GM18870 (cell line): ENCODE data around the gene GRIA1.

Experiments used
- ATAC-seq: cut with Tn5 transposase; IDR thresholded peaks from one replicate; pipeline ENCODE4 v1.9.1; 2021; ENCODE audit warnings: moderate library complexity; ENCODE audit not compliant: unreplicated experiment

The GRIA1 gene

DNA sequence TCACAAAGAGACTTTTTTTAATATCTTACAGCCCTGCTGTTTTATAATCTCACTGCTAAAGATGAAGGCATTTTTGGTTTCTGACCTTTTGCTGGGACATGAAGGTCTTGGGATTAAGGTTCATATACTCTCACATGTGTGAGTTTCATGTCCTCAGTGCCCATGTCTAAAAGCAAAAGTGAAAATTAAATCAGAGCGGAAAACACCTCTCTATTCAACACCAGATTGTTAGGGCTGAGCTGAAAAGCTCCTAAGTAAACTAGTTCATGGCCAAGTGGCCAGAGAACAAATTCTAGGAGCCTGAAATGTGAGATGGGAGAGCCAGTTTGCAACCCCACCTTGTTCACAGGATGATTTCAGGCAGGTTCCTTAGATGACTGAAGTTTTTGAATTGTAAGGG is 110.9 kb downstream of the GRIA1 start:
- peak; percentile 93 for ATAC-seq

DNA sequence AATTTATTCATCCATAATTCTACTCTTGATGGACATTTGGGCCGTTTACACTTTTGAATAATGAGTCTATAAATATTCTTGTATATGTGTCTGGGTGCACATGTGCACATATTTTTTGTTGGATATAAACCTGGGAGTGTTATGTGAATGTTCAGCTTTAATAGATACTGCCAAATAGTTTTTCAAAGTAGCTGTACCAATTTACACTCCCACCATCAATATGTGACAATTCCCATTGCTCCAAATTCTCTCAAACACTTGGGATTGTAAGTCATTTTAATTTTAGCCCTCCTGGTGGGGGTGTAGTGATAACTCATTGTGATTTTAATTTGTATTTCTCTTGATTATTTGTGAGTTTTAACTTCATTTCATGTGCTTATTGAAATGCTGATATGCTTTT is 114.9 kb downstream of the GRIA1 start:
- no peak for ATAC-seq

DNA sequence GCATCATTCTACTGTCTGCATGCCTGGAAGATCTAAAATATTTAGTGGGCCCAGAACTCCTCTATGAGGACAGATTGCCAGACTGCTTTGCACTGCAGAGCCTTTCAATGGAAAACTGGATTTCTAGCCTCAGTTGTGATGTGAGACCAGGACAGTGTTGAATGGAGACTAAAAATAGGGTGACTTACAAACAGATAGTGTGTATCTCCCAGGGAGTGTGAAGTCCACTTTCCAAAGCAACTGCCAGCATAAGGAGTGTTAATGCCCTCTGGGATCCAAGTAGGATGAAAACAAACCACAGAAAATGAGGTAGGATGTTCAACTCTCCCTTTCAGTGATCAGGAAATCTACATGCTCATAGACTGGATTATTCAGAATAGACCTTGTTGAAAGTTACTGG is 119.5 kb downstream of the GRIA1 start:
- ATAC-seq = no peak

DNA sequence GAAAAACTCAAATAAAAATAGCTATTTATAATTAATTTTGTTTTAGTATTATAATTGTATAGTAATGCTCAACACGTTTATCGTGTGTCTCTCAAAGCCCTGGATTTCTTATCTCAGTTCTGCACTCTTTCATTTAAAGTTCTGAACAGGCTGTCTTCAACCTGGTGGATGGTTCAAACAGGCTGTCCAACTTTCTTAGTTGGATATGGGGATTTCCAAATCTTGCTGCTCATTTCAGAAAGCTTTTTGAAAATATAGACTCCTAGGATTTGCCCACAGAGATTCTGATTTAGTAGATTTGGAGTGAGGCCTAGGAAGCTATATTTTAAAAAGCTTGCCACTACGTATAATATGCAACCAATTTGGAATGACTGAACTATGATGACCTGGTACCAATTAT is 120.3 kb downstream of the GRIA1 start:
- no peak for ATAC-seq

DNA sequence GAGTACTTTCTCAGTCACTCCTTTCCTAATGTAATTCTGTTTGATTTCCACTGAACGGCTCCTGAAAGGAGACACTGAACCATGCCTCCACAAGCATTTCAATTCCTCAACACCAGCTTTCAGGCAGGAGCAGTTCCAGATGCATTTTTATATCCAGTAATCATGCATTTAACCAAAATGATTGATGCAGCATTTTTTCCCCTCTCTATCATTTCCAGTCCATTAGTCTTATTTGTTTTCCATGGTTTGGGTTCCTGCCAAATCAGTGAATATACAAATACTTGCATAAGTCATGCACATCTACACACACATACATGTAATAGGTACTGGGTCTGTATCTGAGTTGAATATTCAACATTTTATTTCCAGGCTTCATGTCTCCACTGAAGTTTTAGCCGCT is 122.7 kb downstream of the GRIA1 start:
- ATAC-seq = no peak

DNA sequence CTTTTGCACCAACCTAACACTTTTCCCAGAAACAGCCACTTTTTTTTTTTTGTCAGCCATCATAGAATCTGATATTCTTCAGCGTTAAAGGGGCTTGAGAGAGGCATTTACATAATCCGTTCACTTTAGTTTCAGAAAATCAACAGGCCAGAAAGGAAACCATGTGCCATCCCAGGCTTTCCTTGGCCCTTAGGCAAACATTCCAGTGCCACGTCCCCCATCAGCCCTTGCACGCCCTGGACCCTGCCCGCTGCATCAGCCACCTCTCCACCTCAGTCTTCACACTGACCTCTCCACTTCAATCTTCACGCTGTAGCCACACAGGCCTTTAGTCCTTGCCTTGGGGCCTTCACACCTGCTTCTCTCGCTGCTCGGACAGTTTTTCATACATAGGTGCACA is 123.2 kb downstream of the GRIA1 start:
- no peak for ATAC-seq

DNA sequence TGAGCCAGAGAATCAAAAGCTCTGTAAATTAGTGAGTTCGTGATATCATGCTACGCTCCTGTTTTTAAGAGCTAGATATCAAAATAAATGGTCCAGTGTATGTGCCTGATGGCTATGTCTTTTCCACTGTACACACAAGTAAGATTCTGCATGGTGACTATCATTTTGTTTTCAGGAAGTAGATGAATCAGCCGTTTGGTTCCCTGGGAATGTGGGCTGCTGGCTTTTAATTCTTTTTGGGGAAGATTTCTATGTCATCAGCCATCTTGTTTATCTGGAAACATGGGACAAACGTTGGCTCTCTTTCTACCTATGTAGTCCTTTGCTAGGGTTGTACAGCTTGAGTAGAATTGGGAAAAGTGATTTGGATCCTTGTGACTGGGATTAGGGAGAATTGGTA is 126.7 kb downstream of the GRIA1 start:
- no peak for ATAC-seq

DNA sequence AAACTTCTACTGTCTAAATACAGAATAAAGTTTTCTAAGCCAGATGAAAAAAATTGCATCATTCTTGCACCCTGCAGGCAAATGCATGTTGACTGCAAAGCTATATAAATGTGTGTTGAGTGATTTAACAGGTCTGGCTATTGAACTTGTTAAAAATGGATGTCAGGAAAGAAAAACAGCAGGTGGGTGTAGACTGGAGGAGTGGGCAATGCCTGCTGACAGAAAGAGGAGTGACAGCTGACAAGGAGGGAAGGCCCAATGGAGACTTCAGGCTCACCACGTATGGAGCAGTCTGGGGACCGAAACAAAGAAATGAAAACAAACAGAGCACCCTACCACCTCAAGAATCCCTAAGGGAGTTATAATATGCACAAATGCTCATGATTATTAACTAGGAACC is 127.8 kb downstream of the GRIA1 start:
- ATAC-seq = no peak

DNA sequence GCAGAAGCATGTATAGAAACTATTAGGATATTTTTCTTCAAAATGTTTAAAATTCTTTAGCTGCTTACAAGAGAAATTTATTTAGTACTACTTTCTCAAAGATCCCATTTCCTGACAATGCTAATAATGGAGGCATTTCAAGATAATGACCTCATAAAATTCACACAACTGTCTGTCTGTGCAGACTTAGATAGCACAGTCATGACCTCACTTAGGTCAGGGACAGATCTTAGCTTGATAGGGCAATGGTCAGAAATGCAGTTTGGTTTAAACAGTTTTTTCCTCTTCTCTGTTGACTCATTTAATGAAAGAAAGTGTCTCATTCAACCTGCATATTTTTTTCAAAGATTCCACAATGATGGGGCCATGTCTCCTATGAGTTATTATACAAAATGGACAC is 128.4 kb downstream of the GRIA1 start:
- no peak for ATAC-seq

DNA sequence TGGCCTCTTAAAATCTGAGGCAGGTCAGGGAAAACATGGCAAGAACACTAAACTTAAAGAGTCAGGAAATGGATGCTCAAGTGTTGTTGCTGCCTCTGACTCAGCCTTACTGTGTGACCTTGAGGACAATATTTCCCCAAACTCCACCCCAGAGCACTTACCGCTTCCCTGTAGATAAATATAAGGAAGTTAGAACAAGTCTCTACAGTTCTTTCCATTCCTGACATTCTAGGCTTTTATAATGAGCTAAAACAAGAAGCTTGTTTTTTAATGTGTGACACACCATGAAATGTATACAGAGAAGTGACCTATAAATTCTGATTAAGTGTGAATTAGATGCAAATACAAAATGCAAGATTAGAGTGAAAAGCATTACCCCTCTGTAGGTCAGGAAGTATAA is 129.3 kb downstream of the GRIA1 start:
- no peak for ATAC-seq

DNA sequence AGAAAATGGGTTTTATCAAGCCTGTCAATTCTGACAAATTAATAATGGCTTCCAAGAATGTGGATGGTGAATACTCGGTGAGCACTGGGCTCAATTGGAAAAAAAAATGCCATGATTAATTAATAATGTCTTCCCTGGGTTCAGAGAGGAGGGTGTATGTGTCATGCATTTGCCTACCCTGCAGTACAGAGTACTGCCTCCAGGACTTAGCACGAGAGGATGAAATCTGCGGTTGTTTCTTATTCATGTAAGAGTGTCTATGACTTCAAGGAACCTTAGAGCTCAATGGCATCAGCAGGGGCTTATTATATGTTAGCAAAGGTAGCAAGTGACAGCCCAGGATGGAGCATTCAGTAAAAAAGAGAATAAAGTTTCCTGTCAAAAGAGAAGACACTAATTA is 132.7 kb downstream of the GRIA1 start:
- no peak for ATAC-seq

DNA sequence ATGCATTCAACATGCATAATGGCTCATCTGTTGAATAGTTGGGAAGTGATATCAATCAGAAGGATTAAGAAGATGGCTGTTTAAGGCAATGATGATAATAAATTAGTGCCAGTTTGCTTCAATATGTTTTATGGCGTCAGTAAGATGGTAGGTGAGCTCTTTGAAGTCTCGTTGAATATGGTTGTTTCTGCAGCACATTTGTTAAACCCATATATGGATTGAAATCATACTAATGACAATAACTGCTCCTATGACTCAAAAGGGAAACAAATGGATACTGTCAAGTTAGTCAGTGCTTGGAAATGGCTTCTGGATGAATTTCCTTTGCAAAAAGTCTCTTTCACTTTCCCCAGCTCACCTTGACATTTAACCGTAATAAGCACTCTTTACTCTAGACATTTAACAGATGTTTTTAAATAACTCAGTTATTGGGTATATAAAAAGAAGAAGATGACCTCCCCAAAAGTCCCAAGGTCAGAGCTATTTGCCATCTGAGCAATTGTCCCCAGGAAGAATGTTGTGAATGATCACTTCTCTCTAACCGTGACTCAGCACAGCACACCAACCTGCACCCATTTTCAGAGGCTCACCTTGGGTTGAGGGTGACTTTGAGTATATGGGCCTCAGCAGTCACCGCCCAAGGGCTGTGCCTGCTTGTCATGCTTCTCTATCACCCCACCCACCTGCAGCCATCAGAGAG is 133.4 kb downstream of the GRIA1 start:
- ATAC-seq = no peak

DNA sequence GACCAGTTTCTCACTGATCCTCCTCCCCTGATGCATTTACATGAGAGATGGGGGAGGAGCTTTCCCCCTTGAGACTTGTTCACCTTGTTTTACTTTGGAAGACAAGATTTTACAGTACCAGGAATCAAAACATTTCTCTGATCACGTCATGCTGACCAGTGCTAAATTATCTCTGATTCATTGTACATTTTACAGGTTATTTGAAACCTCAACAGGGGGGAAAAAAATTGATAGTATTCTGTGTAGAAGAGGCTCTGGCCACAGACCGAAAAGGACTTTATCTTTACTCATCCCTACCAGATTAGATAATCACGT is 133.9 kb downstream of the GRIA1 start:
- ATAC-seq = no peak

DNA sequence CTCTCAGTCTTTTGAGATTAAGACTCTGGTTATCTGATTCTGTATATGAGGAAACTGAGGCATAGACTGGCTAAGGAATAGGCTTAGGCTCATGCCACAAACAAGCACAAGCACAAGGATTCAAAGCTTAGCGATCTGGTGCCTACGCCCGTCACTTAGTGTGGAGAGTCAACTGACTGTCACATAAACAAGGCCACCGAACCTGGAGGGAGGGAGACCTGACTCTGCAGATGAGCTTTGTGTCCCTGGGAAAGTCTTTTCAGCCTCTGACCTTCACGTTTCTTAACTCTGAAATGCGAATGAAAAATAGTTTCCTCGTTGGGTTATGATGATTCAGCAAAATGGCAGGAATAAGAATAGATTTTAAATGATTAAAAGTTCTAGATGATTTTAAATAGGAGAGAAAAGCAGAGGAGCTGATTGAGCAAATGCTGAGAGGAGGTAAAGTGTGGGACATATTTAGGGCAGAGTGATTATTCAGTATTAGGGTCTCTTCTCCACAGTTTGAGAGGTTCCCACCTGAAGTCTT is 135.4 kb downstream of the GRIA1 start:
- no peak for ATAC-seq

DNA sequence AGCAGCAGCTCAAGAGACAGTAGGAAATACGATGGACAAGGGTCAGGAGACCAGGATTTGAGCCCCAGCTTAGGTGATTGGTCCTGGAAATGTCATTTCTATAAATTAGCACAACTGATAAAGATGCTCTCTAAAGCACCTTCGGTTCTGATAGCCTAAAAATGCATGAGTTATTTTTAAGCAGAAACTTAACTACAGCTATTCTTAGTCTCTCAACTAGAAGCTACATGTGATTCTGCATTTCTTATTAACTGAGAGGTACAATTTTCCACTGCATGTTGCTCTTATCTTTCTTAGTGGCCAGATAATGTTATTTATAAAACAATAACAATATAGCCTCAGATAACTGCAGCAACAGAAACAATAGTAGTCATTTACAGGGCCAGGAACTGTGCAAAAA is 136.4 kb downstream of the GRIA1 start:
- peak; percentile 28 for ATAC-seq

DNA sequence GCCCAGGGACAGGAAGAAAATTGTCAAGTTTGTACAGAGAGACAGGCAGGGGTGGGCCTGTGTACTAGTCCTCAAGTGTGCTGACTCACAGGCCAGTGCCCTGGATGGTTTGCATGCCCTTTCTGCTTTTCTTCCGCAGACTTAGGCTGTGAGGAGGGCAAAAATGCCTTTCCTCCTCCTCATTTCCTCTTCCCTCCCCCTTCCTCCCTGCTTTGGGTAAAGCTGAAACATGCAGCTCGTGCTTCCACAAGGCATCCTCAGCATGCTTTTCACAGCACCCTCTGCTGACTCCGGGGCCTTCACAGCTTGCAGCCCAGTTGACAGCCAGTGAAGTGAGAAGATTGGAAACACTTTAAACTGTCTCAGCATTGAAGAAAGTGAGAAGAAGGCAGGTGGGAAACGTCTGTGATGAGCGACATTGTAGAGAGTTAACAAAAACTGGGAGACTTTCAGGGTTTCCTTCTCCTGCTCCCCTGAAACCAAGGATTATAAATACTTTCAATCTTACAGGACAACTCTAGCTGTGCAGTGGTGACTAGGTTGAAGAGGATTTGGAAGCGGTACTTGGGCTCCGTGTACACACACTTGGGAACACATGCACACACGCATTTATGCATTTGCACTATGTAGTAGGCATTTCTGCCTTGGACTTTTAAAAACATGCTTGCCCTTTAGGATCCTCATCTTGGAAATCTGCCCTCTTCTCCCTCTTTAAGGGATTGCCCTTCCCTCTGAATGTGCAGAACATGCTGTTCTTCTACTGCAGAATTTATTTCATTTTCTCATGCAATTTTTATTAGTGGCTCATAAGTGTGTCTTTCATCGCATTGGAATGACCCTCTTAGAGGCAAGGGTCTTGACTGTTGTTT is 138.8 kb downstream of the GRIA1 start:
- no peak for ATAC-seq

DNA sequence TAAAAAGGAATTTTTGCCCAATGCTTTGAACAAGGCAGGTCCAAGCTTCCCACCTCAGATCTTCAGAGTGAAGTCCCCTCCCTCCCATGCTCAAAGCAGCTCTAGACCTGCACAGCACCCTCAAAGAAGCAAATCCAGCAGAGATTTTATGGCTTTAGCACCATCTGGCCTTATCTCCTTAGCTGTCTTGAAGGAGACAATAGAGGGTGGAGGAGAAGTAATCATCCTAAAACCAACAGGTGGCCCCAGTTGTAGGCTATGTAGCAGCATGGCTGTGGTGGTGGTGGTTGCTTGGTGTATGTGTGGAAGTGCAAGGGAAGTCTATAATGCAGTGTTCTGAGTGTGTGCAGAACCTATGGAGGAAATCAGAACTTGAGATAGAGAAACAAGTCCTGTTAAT is 140.1 kb downstream of the GRIA1 start:
- no peak for ATAC-seq

DNA sequence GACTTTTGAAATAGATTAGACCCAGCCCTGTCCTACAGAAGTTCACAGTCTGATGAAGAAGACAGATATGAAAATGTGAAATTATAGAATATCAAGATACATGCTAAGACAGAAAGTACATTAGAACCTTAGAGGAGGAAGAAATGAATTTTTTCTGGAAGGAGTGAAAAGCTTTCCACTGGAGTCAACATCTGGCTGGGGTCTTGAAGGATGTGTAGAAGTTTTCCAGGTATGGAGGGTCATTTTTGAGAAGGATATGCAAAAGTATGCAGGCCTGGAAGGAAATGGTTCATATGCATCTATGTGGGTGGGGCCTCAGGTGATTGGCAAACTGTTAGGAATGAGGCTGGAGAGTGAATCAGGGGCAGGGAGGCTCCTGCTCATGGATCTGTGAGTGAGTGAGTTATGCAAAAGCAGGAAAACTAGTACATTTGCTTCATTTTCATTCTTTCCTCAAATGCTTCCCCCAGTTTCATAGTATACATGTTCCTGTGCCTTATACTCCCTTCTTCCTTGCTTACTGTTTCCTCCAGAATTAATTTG is 142.3 kb downstream of the GRIA1 start:
- ATAC-seq = no peak

DNA sequence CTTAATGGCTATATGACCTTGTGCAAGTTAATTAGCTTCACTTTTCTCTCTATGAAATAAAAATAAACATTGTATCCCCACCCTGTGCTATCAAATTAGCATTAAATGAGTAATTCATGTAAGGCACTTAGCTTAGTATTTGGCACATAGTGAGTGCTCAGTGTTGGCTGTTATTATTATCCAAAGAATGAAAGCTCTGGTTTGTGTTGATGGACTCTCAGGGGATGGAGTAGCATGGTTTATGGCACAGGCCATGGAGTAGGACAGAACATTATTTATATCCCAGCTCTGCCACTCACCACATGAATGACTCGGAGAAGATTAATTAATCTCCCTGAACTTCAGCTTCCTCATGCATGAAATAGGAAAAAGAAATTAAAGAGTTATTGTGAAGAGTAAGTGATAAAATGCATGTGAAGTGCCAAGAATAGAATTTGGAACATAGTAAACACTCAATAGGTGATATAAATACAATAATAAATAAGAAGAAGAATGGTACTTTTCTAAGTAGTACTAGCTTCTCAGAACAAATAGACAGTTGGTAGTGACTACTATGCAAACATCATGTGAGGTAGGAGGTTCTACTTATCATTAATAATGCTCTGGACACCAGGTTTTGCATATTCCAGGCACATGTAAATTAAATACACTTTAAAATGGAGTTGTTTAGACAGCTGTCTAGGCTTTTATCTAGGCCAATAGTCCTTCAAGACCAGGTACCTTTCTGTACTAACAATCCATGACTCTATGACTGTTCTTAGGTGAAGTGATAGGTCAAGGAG is 146.4 kb downstream of the GRIA1 start:
- no peak for ATAC-seq

DNA sequence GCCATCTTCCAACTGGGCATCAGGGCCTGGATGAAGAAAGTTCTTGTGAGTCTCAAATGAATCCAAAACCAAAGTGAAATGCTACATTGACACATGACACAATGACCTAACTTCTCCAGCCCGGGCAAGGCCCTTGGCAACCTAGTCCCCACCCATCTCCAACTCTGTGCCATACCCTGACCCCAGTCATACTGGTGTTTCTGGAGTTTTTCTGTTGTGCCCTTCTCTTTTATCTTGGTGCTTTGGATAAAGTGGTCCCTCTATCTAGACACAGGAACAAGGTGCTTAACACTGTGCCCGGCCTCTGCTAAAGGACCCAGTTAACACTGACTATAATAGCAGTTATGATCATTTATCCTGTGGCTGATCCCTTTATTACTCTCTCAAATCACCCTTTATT is 149.8 kb downstream of the GRIA1 start:
- no peak for ATAC-seq

DNA sequence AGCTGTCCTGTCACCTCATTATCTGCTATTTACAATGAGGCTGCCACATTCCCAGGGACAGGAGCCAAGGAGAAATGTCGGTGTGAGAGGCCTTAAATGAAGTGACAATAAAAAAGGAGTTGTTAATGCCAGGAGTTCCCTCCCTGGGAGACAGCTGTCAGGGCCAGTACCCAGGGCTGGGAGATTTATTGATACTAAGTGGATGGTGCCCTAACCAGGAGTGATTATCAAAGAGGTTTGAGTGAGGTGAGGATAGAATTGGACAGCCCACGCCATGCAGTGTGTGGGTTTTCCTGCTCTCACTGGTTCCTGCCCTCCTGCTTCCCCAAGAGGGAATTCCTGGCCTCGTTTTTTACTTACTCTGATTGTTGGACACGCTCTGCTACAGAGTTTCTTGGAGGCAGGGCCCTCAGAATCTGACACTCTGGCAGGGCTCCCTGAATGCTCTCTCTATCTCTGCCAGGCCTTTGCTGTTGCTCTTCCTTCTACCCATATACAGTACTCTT is 150.8 kb downstream of the GRIA1 start:
- ATAC-seq = no peak
